IMR-90 (cell line): ENCODE measurements around the gene SEC24A. TPM values are rescaled to one million over a fixed set of nuclear protein-coding genes. Genes with fewer than 3 reads are reported as not detected.

ENCODE experiments used
- ATAC-seq: fragments of 200-7000 bp; cut with Tn5 transposase; 2 replicates; pipeline ENCODE4 v1.9.1; 2020; ENCODE audit warnings: low read depth, mild to moderate bottlenecking, moderate library complexity
- BruUV-seq: library from RNA; stranded (reverse); fragments of 400-500 nt; replicated peaks from 2 replicates; lab custom pipeline; 2021; lab: Mats Ljungman, UMichigan
- CTCF ChIA-PET: fragments of 300-600 bp; formaldehyde crosslinking; extraction: SDS; loops from one replicate; lab custom pipeline; 2021; ENCODE audit warnings: antibody characterized with exemption; lab: Yijun Ruan, JAX
- POLR2A ChIA-PET: fragments of 300-600 bp; sonication (Branson Sonifier 250); formaldehyde crosslinking; loops from one replicate; lab custom pipeline; 2022; ENCODE audit warnings: antibody characterized with exemption; ENCODE audit not compliant: unreplicated experiment; lab: Charles Lee
- DNase-seq: peaks from one replicate; pipeline ENCODE4 v3.0.0; 2013
- H2AFZ ChIP-seq: replicated peaks from 2 replicates; pipeline ENCODE3; 2013; ENCODE audit warnings: low read length, mild to moderate bottlenecking; ENCODE audit not compliant: poor library complexity
- H2AK5ac ChIP-seq: 2 replicates; pipeline ENCODE4 v1.6.1; 2013; ENCODE audit warnings: low read depth, low read length, inconsistent platforms
- H2AK9ac ChIP-seq: replicated peaks from 2 replicates; pipeline ENCODE3; 2013; ENCODE audit warnings: mild to moderate bottlenecking, low read depth, low read length, moderate library complexity; ENCODE audit not compliant: poor library complexity
- H2BK120ac ChIP-seq: 2 replicates; pipeline ENCODE4 v1.6.1; 2013; ENCODE audit warnings: low read depth, low read length, inconsistent platforms
- H2BK15ac ChIP-seq: 3 replicates; pipeline ENCODE4 v1.6.1; 2013; ENCODE audit warnings: low read depth, low read length, inconsistent platforms
- H2BK20ac ChIP-seq: 2 replicates; pipeline ENCODE4 v1.6.1; 2013; ENCODE audit warnings: low read depth, mild to moderate bottlenecking, inconsistent platforms, low read length, moderate library complexity
- H2BK5ac ChIP-seq: 2 replicates; pipeline ENCODE4 v1.6.1; 2013; ENCODE audit warnings: mild to moderate bottlenecking, low read depth, low read length, inconsistent platforms; ENCODE audit not compliant: poor library complexity, severe bottlenecking
- H3K14ac ChIP-seq: replicated peaks from 2 replicates; pipeline ENCODE4 v1.6.1; 2013; ENCODE audit warnings: low read depth, low read length, inconsistent platforms
- H3K18ac ChIP-seq: 2 replicates; pipeline ENCODE4 v1.6.1; 2013; ENCODE audit warnings: low read depth, low read length, control low read depth
- H3K23ac ChIP-seq: 2 replicates; pipeline ENCODE4 v1.6.1; 2013; ENCODE audit warnings: low read depth, low read length, inconsistent platforms
- H3K27ac ChIP-seq: 2 replicates; pipeline ENCODE4 v1.5.1; 2013; ENCODE audit warnings: mild to moderate bottlenecking, control low read depth, low read length; ENCODE audit not compliant: insufficient read depth
- H3K27me3 ChIP-seq: 2 replicates; pipeline ENCODE4 v1.6.1; 2013; ENCODE audit warnings: low read length; ENCODE audit not compliant: control insufficient read depth, insufficient read depth
- H3K36me3 ChIP-seq: 2 replicates; pipeline ENCODE4 v1.6.1; 2013; ENCODE audit warnings: low read length, mixed read lengths; ENCODE audit not compliant: control insufficient read depth, insufficient read depth
- H3K4ac ChIP-seq: 2 replicates; pipeline ENCODE4 v1.6.1; 2013; ENCODE audit warnings: low read depth, low read length, inconsistent platforms
- H3K4me1 ChIP-seq: 2 replicates; pipeline ENCODE4 v1.6.1; 2013; ENCODE audit warnings: low read length, mixed read lengths; ENCODE audit not compliant: control insufficient read depth, insufficient read depth
- H3K4me2 ChIP-seq: 2 replicates; pipeline ENCODE4 v1.6.1; 2013; ENCODE audit warnings: low read depth, mild to moderate bottlenecking, control low read depth, low read length, moderate library complexity
- H3K4me3 ChIP-seq: 2 replicates; pipeline ENCODE4 v1.5.1; 2013; ENCODE audit warnings: low read depth, mild to moderate bottlenecking, control low read depth, low read length, moderate library complexity; ENCODE audit not compliant: insufficient read depth
- H3K56ac ChIP-seq: 2 replicates; pipeline ENCODE4 v1.6.1; 2013; ENCODE audit warnings: low read length, inconsistent platforms; ENCODE audit not compliant: insufficient read depth; ENCODE audit errors: extremely low read depth
- H3K79me1 ChIP-seq, 2 experiments: 2 replicates each; pipeline ENCODE4 v1.6.1; 2013; ENCODE audit warnings: low read length in 2 of 2, inconsistent platforms in 1 of 2, low read depth in 1 of 2
- H3K9ac ChIP-seq: 2 replicates; pipeline ENCODE4 v1.6.1; 2013; ENCODE audit warnings: low read depth, low read length, control low read depth
- H3K9me1 ChIP-seq: 2 replicates; pipeline ENCODE4 v1.6.1; 2013; ENCODE audit warnings: low read length, inconsistent platforms; ENCODE audit not compliant: insufficient read depth
- H3K9me3 ChIP-seq: 2 replicates; pipeline ENCODE4 v1.6.1; 2013; ENCODE audit warnings: low read length; ENCODE audit not compliant: control insufficient read depth, insufficient read depth
- H4K20me1 ChIP-seq: 2 replicates; pipeline ENCODE4 v1.6.1; 2013; ENCODE audit warnings: low read length, inconsistent platforms; ENCODE audit not compliant: insufficient read depth
- H4K5ac ChIP-seq: 2 replicates; pipeline ENCODE4 v1.6.1; 2013; ENCODE audit warnings: mild to moderate bottlenecking, low read depth, low read length, control low read depth
- H4K8ac ChIP-seq, 2 experiments: 2 replicates each; pipeline ENCODE4 v1.6.1; 2013; ENCODE audit warnings: low read depth in 2 of 2, low read length in 2 of 2, control low read depth in 1 of 2, inconsistent platforms in 1 of 2
- H4K91ac ChIP-seq: 2 replicates; pipeline ENCODE4 v1.6.1; 2013; ENCODE audit warnings: low read depth, low read length, inconsistent platforms; ENCODE audit not compliant: insufficient read depth
- MXI1 ChIP-seq: IDR thresholded peaks from 2 replicates; pipeline ENCODE4 v1.6.1; 2012; ENCODE audit warnings: low read depth, mild to moderate bottlenecking, low read length, moderate library complexity, borderline replicate concordance
- RCOR1 ChIP-seq: IDR thresholded peaks from 2 replicates; pipeline ENCODE4 v1.6.1; 2012; ENCODE audit warnings: mild to moderate bottlenecking, low read length, improper control_type of control experiment; ENCODE audit not compliant: insufficient replicate concordance
- WGBS, 2 experiments: methylation state at CpG; one replicate each; pipeline versions ENCODE4 v1.1.5 to v1.1.7; 2013; ENCODE audit warnings: missing lambda C conversion rate in 2 of 2; ENCODE audit not compliant: insufficient read length in 1 of 2; ENCODE audit errors: extremely low coverage in 2 of 2; 5-methylcytosine and 5-hydroxymethylcytosine counted together
- dilution Hi-C: fragments of 300-500 bp; cut with HindIII; formaldehyde crosslinking; loops from one replicate; pipeline ENCODE4 v1.14.3; 2018; ENCODE audit warnings: low sequenced_read_pairs; ENCODE audit not compliant: unreplicated experiment
- in situ Hi-C: fragments of 300-500 bp; cut with MboI; formaldehyde crosslinking; loops from 3 replicates; pipeline ENCODE4 v1.14.3; 2019; ENCODE audit warnings: low sequenced_read_pairs, inconsistent platforms, mixed read lengths
- intact Hi-C: fragments of 100-400 bp; cut with micrococcal nuclease; formaldehyde crosslinking; loops from 2 replicates; pipeline ENCODE4 v1.10.0; 2022
- polyA plus RNA-seq, 3 experiments: library from polyadenylated mRNA; depleted of rRNA; stranded (reverse); fragments of >200 nt; gene quantifications; 2 replicates each; pipeline ENCODE4 v1.2.3, GENCODE V29; 2012; ENCODE audit warnings: low replicate concordance in 1 of 3
- total RNA-seq: library from RNA; depleted of rRNA; stranded (reverse); fragments of >200 nt; gene quantifications from 2 replicates; pipeline ENCODE4 v1.2.3, GENCODE V29; 2012

Gene SEC24A
- total and polyA plus RNA-seq, 2 of the 4 experiments (the other 2 are of a cell fraction) = 23.9 to 28.1 TPM

- Histone ChIP-seq H2AK9ac (peak overlapping the region; percentile 59), H3K9ac (peak overlapping the region; percentile 47), H4K91ac (peak overlapping the region; percentile 74), H4K5ac (peak overlapping the region; percentile 48), H3K9me1 (no peaks in the 10 kb centered on the region), H2BK5ac (peak overlapping the region; percentile 27), H3K4ac (peak overlapping the region; percentile 86), H2AFZ (peak overlapping the region; percentile 99), H2BK20ac (peak overlapping the region; percentile 53; the same call in 1 of the 2 replicates), H3K23ac (peak overlapping the region; percentile 87; the same call in 1 of the 2 replicates), H2BK120ac (peak overlapping the region; percentile 61; the same call in 1 of the 2 replicates), H3K14ac (peak overlapping the region; percentile 83), H3K36me3 (no peaks in the 10 kb centered on the region), H3K4me3 (peak overlapping the region; percentile 96), H4K20me1 (peaks cover 22% of the 10 kb centered on the region), H3K56ac (0 out of 2 replicates have a peak overlapping the region, but pooled peaks have one; percentile 68), H2BK15ac (peak overlapping the region; percentile 55; the same call in 1 of the 3 replicates), H4K8ac (peak overlapping the region; percentile 29 to 96), H3K4me2 (peak overlapping the region; percentile 93), H3K27me3 (no peaks in the 10 kb centered on the region), H3K9me3 (no peaks in the 10 kb centered on the region), H3K4me1 (no peaks in the 10 kb centered on the region), H3K18ac (no peak overlapping the region), H3K27ac (peak overlapping the region; percentile 6; the same call in 1 of the 2 replicates), H3K79me1 (peaks cover 3 to 21% of the 10 kb centered on the region in 2 experiments), H2AK5ac (no peak overlapping the region; the same call in 1 of the 2 replicates)
- in situ Hi-C loops = no loop called here
- no peak for DNase-seq
- ChIA-PET POLR2A (no interaction called here), CTCF (interaction anchor here (0.6 to 1.5 kb wide), 3 partner anchors 9 to 47 kb away, joined by 3 to 8 read pairs (median 3); partner anchors contain the start of gene CAMLG)
- peak; percentile 6 for TF ChIP-seq RCOR1
- no peak for TF ChIP-seq MXI1
- WGBS, 2 experiments = no CpG with 5 or more reads among the region's 9 CpGs
- intact Hi-C loops = no loop called here
- dilution Hi-C loops = no loop called here
- BruUV-seq = no TSS peak
- peak; percentile 56 for ATAC-seq
Measured at GRCh38 chr5:134758176-134758503, 109.6 kb downstream of the SEC24A start.
